A549 (cell line): ENCODE results near the gene BTLA.

Experiments used
- CTCF ChIP-seq: fragments of >200 bp; sonication (Bioruptor Twin); formaldehyde crosslinking; IDR thresholded peaks from 3 replicates; pipeline ENCODE4 v1.5.1; 2016
- PHF8 ChIP-seq: fragments of 200-600 bp; sonication (generic); IDR thresholded peaks from 2 replicates; pipeline ENCODE4 v1.6.1; 2016; ENCODE audit warnings: low read depth, mild to moderate bottlenecking, antibody characterized with exemption, moderate library complexity, borderline replicate concordance
- POLR2A ChIP-seq: IDR thresholded peaks from 2 replicates; pipeline ENCODE4 v1.6.1; 2012; ENCODE audit warnings: mild to moderate bottlenecking, low read length
- RAD21 ChIP-seq, 2 experiments: fragments of >200 bp in 1 of 2; sonication (Bioruptor Twin) in 1 of 2; formaldehyde crosslinking in 1 of 2; IDR thresholded peaks in 1 of 2; conservative IDR thresholded peaks in 1 of 2; 2 replicates in 1 of 2; 3 replicates in 1 of 2; pipeline ENCODE4 v1.6.1; 2012 to 2018; ENCODE audit warnings: inconsistent platforms in 1 of 2

GRCh38 chr3:112445839-112446238 lies 53.4 kb downstream of the BTLA start:
- TF ChIP-seq POLR2A (no peak), RAD21 (conservative IDR thresholded peaks at IDR 0.05 in 1 of 2, IDR thresholded peaks at IDR 0.05 in 1 of 2) (no peak), PHF8 (no peak), CTCF (no peak)
